HG03342 (cell line): ENCODE data around the gene SNU13.
"Not testable (repeated sequence)": the region's sequence is repeated elsewhere in the genome, so short reads cannot be mapped to it uniquely, and the experiment has no call there.

ENCODE experiments used
- ATAC-seq: cut with Tn5 transposase; IDR thresholded peaks from one replicate; pipeline ENCODE4 v1.9.1; 2021; ENCODE audit warnings: mild to moderate bottlenecking, moderate library complexity; ENCODE audit not compliant: unreplicated experiment

SNU13 gene

GRCh38 chr22:41647771-41648170, 40.9 kb downstream of the SNU13 start:
- no peak for ATAC-seq

GRCh38 chr22:41642331-41643110, 46.1 kb downstream of the SNU13 start:
- no peak for ATAC-seq

GRCh38 chr22:41641854-41642253, 46.8 kb downstream of the SNU13 start:
- no peak for ATAC-seq

GRCh38 chr22:41638748-41639147, 49.9 kb downstream of the SNU13 start:
- no peak for ATAC-seq

- no peak for ATAC-seq
Observed at GRCh38 chr22:41638124-41638523, 50.5 kb downstream of the SNU13 start.

- ATAC-seq: not testable (repeated sequence)
Observed at GRCh38 chr22:41637623-41638022, 51.0 kb downstream of the SNU13 start.

- ATAC-seq: no peak
Observed at GRCh38 chr22:41636467-41636866, 52.2 kb downstream of the SNU13 start.

GRCh38 chr22:41634610-41635009, 54.1 kb downstream of the SNU13 start:
- ATAC-seq: not testable (repeated sequence)

GRCh38 chr22:41631615-41632014, 57.1 kb downstream of the SNU13 start:
- not testable (repeated sequence) for ATAC-seq

- ATAC-seq: not testable (repeated sequence)
Observed at GRCh38 chr22:41631115-41631514, 57.6 kb downstream of the SNU13 start.

GRCh38 chr22:41625577-41625976, 63.1 kb downstream of the SNU13 start:
- no peak for ATAC-seq
